Thyroid gland (tissue), 4 donors: ENCODE data around the gene UBC.

ENCODE experiments used
- POLR2A ChIP-seq, 2 donors: fragments of 450-650 bp; IDR thresholded peaks; one replicate each; pipeline ENCODE4 v1.6.1; 2017; ENCODE audit warnings: antibody characterized with exemption in 2 of 2, mild to moderate bottlenecking in 2 of 2, moderate library complexity in 1 of 2
- TF ChIP-seq, protein P1 (sequence below), 6 experiments: fragments of 200-600 bp in 3 of 6; fragments of 450-650 bp in 3 of 6; sonication (generic) in 3 of 6; IDR thresholded peaks; one replicate each; pipeline ENCODE4 v1.5.1; 2016 to 2019; ENCODE audit warnings: antibody characterized with exemption in 6 of 6, mild to moderate bottlenecking in 2 of 6, inconsistent platforms in 1 of 6, moderate library complexity in 1 of 6

DNA sequence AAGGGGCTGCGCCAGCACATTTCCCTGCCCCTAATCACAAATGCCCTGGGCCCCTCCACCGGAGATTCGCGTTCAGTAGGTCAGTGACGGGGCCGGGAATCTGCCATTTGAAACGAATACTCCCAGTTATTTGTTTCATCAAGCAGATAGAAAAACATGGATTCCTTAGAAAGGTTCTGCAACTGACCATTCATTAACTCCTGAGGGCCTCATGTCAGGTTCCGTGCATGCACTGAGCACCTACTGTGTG, 25.6 kb upstream of the UBC start:
- TF ChIP-seq, protein P1, sequence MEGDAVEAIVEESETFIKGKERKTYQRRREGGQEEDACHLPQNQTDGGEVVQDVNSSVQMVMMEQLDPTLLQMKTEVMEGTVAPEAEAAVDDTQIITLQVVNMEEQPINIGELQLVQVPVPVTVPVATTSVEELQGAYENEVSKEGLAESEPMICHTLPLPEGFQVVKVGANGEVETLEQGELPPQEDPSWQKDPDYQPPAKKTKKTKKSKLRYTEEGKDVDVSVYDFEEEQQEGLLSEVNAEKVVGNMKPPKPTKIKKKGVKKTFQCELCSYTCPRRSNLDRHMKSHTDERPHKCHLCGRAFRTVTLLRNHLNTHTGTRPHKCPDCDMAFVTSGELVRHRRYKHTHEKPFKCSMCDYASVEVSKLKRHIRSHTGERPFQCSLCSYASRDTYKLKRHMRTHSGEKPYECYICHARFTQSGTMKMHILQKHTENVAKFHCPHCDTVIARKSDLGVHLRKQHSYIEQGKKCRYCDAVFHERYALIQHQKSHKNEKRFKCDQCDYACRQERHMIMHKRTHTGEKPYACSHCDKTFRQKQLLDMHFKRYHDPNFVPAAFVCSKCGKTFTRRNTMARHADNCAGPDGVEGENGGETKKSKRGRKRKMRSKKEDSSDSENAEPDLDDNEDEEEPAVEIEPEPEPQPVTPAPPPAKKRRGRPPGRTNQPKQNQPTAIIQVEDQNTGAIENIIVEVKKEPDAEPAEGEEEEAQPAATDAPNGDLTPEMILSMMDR (IDR thresholded peaks at IDR 0.05): no peak
- no peak for TF ChIP-seq POLR2A (IDR thresholded peaks at IDR 0.05)
